HG02623 (cell line): Measurements from ENCODE around the gene SPEG.

Experiments
- ATAC-seq: cut with Tn5 transposase; IDR thresholded peaks from one replicate; pipeline ENCODE4 v1.9.1; 2021; ENCODE audit warnings: moderate library complexity; ENCODE audit not compliant: unreplicated experiment

SPEG gene

GRCh38 chr2:219459460-219460311 lies 25.0 kb downstream of the SPEG start:
- ATAC-seq = peak; percentile 52

GRCh38 chr2:219460424-219460926 lies 25.8 kb downstream of the SPEG start:
- no peak for ATAC-seq

GRCh38 chr2:219461047-219461514 lies 26.4 kb downstream of the SPEG start:
- ATAC-seq = no peak

- ATAC-seq = no peak
Measured at GRCh38 chr2:219461669-219462068, 27.0 kb downstream of the SPEG start.

- ATAC-seq = no peak
Measured at GRCh38 chr2:219462349-219462748, 27.7 kb downstream of the SPEG start.

GRCh38 chr2:219464286-219465032 lies 29.8 kb downstream of the SPEG start:
- ATAC-seq = no peak

GRCh38 chr2:219465659-219466561 lies 31.3 kb downstream of the SPEG start:
- ATAC-seq = no peak

- ATAC-seq = no peak
Measured at GRCh38 chr2:219466816-219467735, 32.4 kb downstream of the SPEG start.

GRCh38 chr2:219467736-219468075 lies 33.1 kb downstream of the SPEG start:
- ATAC-seq = no peak

GRCh38 chr2:219468410-219469185 lies 34.0 kb downstream of the SPEG start:
- ATAC-seq = no peak

GRCh38 chr2:219469186-219469724 lies 34.6 kb downstream of the SPEG start:
- no peak for ATAC-seq

- no peak for ATAC-seq
Measured at GRCh38 chr2:219470429-219470828, 35.8 kb downstream of the SPEG start.

- ATAC-seq = no peak
Measured at GRCh38 chr2:219471476-219472371, 37.1 kb downstream of the SPEG start.

GRCh38 chr2:219472629-219473187 lies 38.1 kb downstream of the SPEG start:
- ATAC-seq = no peak

GRCh38 chr2:219473511-219473910 lies 38.9 kb downstream of the SPEG start:
- no peak for ATAC-seq

- ATAC-seq = no peak
Measured at GRCh38 chr2:219474285-219475060, 39.8 kb downstream of the SPEG start.

- ATAC-seq = no peak
Measured at GRCh38 chr2:219475278-219475677, 40.6 kb downstream of the SPEG start.
